GM12878 (cell line): Measurements from ENCODE around the gene CACNA2D3. TPM values are rescaled to one million over a fixed set of nuclear protein-coding genes. Genes with fewer than 3 reads are reported as not detected.

Experiments
- ATAC-seq: fragments of 200-7000 bp; cut with Tn5 transposase; 3 replicates; pipeline ENCODE4 v1.9.1; 2020; ENCODE audit warnings: mild to moderate bottlenecking, moderate library complexity
- BruUV-seq: library from RNA; stranded (reverse); fragments of 400-500 nt; replicated peaks from 2 replicates; lab custom pipeline; 2021; lab: Mats Ljungman, UMichigan
- CTCF ChIA-PET: fragments of 300-600 bp; sonication (Branson Sonifier 250); formaldehyde crosslinking; extraction: SDS; loops from one replicate; lab custom pipeline; 2021; ENCODE audit warnings: inconsistent platforms; lab: Yijun Ruan, JAX
- POLR2A ChIA-PET: fragments of 350-600 bp; formaldehyde crosslinking; extraction: SDS; loops from one replicate; lab custom pipeline; 2021; ENCODE audit warnings: inconsistent platforms; lab: Charles Lee
- RAD21 ChIA-PET: fragments of 300-600 bp; sonication (Branson Sonifier 250); formaldehyde crosslinking; loops from one replicate; lab custom pipeline; 2023; ENCODE audit warnings: antibody characterized with exemption; ENCODE audit not compliant: unreplicated experiment; lab: Charles Lee
- SMC1A ChIA-PET: fragments of 300-600 bp; sonication (Branson Sonifier 250); formaldehyde crosslinking; loops from one replicate; lab custom pipeline; 2023; ENCODE audit not compliant: unreplicated experiment, uncharacterized antibody; lab: Charles Lee
- DNase-seq: peaks from one replicate; pipeline ENCODE4 v3.0.0-alpha.2; 2011; ENCODE audit warnings: low read depth, low spot score
- FAIRE-seq: peaks from 3 replicates; lab custom pipeline; 2011; peaks lifted over from hg19 to GRCh38; lab: Jason Lieb, UNC
- H2AFZ ChIP-seq: 2 replicates; pipeline ENCODE4 v1.6.0; 2011; ENCODE audit warnings: low read depth, low read length, control low read depth; ENCODE audit not compliant: control insufficient read depth
- H3K27ac ChIP-seq: 2 replicates; pipeline ENCODE4 v1.5.1; 2011; ENCODE audit warnings: control low read depth; ENCODE audit not compliant: control insufficient read depth, insufficient read depth
- H3K27me3 ChIP-seq, 2 experiments: replicated peaks in 1 of 2; 2 replicates each; pipeline versions ENCODE4 v1.6.0 to v1.6.1; 2011; ENCODE audit warnings: low read length in 1 of 2; ENCODE audit not compliant: control insufficient read depth in 2 of 2, insufficient read depth in 2 of 2
- H3K36me3 ChIP-seq, 2 experiments: 2 replicates each; pipeline ENCODE4 v1.5.1; 2011; ENCODE audit warnings: low read length in 1 of 2; ENCODE audit not compliant: control insufficient read depth in 2 of 2, insufficient read depth in 2 of 2
- H3K4me1 ChIP-seq: 2 replicates; pipeline ENCODE4 v1.6.1; 2011; ENCODE audit warnings: mild to moderate bottlenecking, low read length, moderate library complexity, mixed read lengths; ENCODE audit not compliant: control insufficient read depth, insufficient read depth
- H3K4me2 ChIP-seq: 2 replicates; pipeline ENCODE4 v1.6.0; 2011; ENCODE audit warnings: control low read depth; ENCODE audit not compliant: control insufficient read depth, insufficient read depth
- H3K4me3 ChIP-seq: fragments of 200-600 bp; sonication (generic); 2 replicates; pipeline ENCODE4 v1.5.1; 2016
- H3K79me2 ChIP-seq: 2 replicates; pipeline ENCODE4 v1.6.0; 2011; ENCODE audit warnings: low read length; ENCODE audit not compliant: control insufficient read depth, insufficient read depth
- H3K9ac ChIP-seq: 2 replicates; pipeline ENCODE4 v1.8.0; 2011; ENCODE audit warnings: low read length, control low read depth, mixed read lengths; ENCODE audit not compliant: control insufficient read depth, insufficient read depth
- H3K9me3 ChIP-seq: replicated peaks from 3 replicates; pipeline ENCODE4 v1.5.1; 2011; ENCODE audit warnings: mild to moderate bottlenecking, low read length; ENCODE audit not compliant: control insufficient read depth, insufficient read depth
- H4K20me1 ChIP-seq: 2 replicates; pipeline ENCODE4 v1.6.0; 2011; ENCODE audit not compliant: control insufficient read depth, insufficient read depth
- GATAD2B ChIP-seq: fragments of 450-650 bp; conservative IDR thresholded peaks from 2 replicates; pipeline ENCODE4 v1.6.1; 2017; ENCODE audit warnings: low read depth, mild to moderate bottlenecking, moderate library complexity
- IRF3 ChIP-seq: fragments of 450-650 bp; IDR thresholded peaks from 2 replicates; pipeline ENCODE4 v1.6.1; 2014; ENCODE audit warnings: mild to moderate bottlenecking
- JUND ChIP-seq: IDR thresholded peaks from 2 replicates; pipeline ENCODE4 v1.6.1; 2012; ENCODE audit warnings: low read depth, mild to moderate bottlenecking, low read length, improper control_type of control experiment, moderate library complexity
- PML ChIP-seq: IDR thresholded peaks from 2 replicates; pipeline ENCODE4 v1.6.1; 2012; ENCODE audit warnings: low read length, inconsistent platforms
- RCOR1 ChIP-seq: conservative IDR thresholded peaks from 2 replicates; pipeline ENCODE4 v1.6.1; 2012; ENCODE audit warnings: low read depth, low read length, improper control_type of control experiment
- SIX5 ChIP-seq: IDR thresholded peaks from 2 replicates; pipeline ENCODE4 v1.6.1; 2011; ENCODE audit warnings: mild to moderate bottlenecking, low read depth, low read length, moderate library complexity; ENCODE audit not compliant: severe bottlenecking
- ZNF207 ChIP-seq: fragments of 450-650 bp; IDR thresholded peaks from 2 replicates; pipeline ENCODE4 v1.6.1; 2014; ENCODE audit warnings: antibody characterized with exemption, mild to moderate bottlenecking, borderline replicate concordance
- WGBS: methylation state at CpG from one replicate; pipeline ENCODE4 v1.1.6; 2016; ENCODE audit warnings: low lambda C conversion rate; ENCODE audit not compliant: insufficient replicate concordance, insufficient coverage; ENCODE audit errors: missing lambda C conversion rate; 5-methylcytosine and 5-hydroxymethylcytosine counted together
- in situ Hi-C: fragments of 300-500 bp; cut with MboI; formaldehyde crosslinking; loops from 9 replicates; pipeline ENCODE4 v1.14.3; 2018; ENCODE audit warnings: mixed read lengths
- intact Hi-C: fragments of 100-400 bp; cut with micrococcal nuclease; formaldehyde crosslinking; loops from one replicate; pipeline ENCODE4 v1.14.2; 2022; ENCODE audit not compliant: unreplicated experiment
- polyA plus RNA-seq, 11 experiments: library from polyadenylated mRNA; depleted of rRNA in 4 of 11; unstranded in 6 of 11; stranded (reverse) in 5 of 11; fragments of >200 nt; fragmentation: Nextera tagmentation in 4 of 11; fragmentation: Illumina TruSeq in 1 of 11; extraction: Ambion mirVana in 4 of 11; extraction: Trizol in 1 of 11; gene quantifications; 1 replicate in 1 of 11; 2 replicates in 10 of 11; pipeline versions ENCODE4 v1.2.1 to v1.2.3, GENCODE V29; 2011 to 2016; ENCODE audit warnings: inconsistent platforms in 2 of 11, missing spikeins in 2 of 11, low read depth in 1 of 11
- total RNA-seq, 4 experiments: library from RNA; depleted of rRNA in 3 of 4; stranded (reverse); fragments of >200 nt in 3 of 4; fragmentation: Illumina TruSeq in 1 of 4; extraction: Trizol in 1 of 4; gene quantifications; 2 replicates each; pipeline versions ENCODE4 v1.2.1 to v1.2.3, GENCODE V29; 2013 to 2021
- TF ChIP-seq, protein P1 (sequence below): fragments of 450-650 bp; formaldehyde crosslinking; IDR thresholded peaks from 2 replicates; pipeline ENCODE4 v1.4.0; 2022; ENCODE audit warnings: mild to moderate bottlenecking, moderate library complexity
- TF ChIP-seq, protein P2 (sequence below): fragments of 450-650 bp; IDR thresholded peaks from 2 replicates; pipeline ENCODE4 v1.6.1; 2016; ENCODE audit warnings: mild to moderate bottlenecking, moderate library complexity, borderline replicate concordance

Gene CACNA2D3
- total and polyA plus RNA-seq, 10 of the 15 experiments (the other 5 are each of a cell fraction or from before 2014, with no cell fraction given): not detected

DNA sequence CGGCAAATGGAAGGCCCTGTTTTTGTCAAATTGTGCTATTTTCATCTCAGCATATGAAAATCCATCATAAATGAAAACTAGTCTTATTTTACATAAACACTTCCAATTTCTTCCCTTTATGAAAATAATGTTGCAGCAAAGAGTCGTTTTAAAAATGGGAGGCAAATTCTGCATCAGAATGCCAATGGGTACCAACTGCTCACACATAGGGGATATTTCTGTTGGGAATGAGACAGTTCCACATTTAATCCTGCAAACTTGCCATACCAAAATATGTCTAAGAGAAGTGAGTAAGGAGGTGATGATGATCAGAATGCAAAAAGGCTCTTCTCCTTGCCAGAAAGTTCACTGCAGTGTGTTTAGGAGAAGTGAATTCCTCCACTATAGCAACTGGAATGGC, 391.7 kb downstream of the CACNA2D3 start:
- Histone ChIP-seq H3K36me3 (no peaks in the 10 kb centered on the region), H3K79me2 (no peaks in the 10 kb centered on the region), H3K4me1 (no peaks in the 10 kb centered on the region), H3K4me2 (no peak overlapping the region), H3K9me3 (no peaks in the 10 kb centered on the region), H2AFZ (no peak overlapping the region), H3K9ac (no peak overlapping the region), H3K27me3 (no peaks in the 10 kb centered on the region), H3K4me3 (no peak overlapping the region), H4K20me1 (no peaks in the 10 kb centered on the region), H3K27ac (no peak overlapping the region)
- BruUV-seq: no TSS peak
- FAIRE-seq (no peak), DNase-seq (no peak), ATAC-seq (no peak)
- RAD21 ChIA-PET: no interaction called here
- intact Hi-C loops (no loop called here), in situ Hi-C loops (no loop called here)
- 39% methylated on average over 2 of the region's 2 CpGs for WGBS
- POLR2A ChIA-PET: no interaction called here
- CTCF ChIA-PET: no interaction called here
- TF ChIP-seq IRF3 (no peak), SIX5 (no peak), GATAD2B (no peak), PML (no peak), JUND (no peak), RCOR1 (no peak), ZNF207 (no peak)
- TF ChIP-seq, protein P1, sequence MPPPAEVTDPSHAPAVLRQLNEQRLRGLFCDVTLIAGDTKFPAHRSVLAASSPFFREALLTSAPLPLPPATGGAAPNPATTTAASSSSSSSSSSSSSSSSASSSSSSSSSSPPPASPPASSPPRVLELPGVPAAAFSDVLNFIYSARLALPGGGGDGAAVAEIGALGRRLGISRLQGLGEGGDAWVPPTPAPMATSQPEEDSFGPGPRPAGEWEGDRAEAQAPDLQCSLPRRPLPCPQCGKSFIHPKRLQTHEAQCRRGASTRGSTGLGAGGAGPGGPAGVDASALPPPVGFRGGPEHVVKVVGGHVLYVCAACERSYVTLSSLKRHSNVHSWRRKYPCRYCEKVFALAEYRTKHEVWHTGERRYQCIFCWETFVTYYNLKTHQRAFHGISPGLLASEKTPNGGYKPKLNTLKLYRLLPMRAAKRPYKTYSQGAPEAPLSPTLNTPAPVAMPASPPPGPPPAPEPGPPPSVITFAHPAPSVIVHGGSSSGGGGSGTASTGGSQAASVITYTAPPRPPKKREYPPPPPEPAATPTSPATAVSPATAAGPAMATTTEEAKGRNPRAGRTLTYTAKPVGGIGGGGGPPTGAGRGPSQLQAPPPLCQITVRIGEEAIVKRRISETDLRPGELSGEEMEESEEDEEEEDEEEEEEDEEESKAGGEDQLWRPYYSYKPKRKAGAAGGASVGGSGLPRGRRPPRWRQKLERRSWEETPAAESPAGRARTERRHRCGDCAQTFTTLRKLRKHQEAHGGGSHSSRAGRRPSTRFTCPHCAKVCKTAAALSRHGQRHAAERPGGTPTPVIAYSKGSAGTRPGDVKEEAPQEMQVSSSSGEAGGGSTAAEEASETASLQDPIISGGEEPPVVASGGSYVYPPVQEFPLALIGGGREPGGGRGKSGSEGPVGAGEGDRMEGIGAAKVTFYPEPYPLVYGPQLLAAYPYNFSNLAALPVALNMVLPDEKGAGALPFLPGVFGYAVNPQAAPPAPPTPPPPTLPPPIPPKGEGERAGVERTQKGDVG (CRISPR knock-in tag): no peak
- TF ChIP-seq, protein P2, sequence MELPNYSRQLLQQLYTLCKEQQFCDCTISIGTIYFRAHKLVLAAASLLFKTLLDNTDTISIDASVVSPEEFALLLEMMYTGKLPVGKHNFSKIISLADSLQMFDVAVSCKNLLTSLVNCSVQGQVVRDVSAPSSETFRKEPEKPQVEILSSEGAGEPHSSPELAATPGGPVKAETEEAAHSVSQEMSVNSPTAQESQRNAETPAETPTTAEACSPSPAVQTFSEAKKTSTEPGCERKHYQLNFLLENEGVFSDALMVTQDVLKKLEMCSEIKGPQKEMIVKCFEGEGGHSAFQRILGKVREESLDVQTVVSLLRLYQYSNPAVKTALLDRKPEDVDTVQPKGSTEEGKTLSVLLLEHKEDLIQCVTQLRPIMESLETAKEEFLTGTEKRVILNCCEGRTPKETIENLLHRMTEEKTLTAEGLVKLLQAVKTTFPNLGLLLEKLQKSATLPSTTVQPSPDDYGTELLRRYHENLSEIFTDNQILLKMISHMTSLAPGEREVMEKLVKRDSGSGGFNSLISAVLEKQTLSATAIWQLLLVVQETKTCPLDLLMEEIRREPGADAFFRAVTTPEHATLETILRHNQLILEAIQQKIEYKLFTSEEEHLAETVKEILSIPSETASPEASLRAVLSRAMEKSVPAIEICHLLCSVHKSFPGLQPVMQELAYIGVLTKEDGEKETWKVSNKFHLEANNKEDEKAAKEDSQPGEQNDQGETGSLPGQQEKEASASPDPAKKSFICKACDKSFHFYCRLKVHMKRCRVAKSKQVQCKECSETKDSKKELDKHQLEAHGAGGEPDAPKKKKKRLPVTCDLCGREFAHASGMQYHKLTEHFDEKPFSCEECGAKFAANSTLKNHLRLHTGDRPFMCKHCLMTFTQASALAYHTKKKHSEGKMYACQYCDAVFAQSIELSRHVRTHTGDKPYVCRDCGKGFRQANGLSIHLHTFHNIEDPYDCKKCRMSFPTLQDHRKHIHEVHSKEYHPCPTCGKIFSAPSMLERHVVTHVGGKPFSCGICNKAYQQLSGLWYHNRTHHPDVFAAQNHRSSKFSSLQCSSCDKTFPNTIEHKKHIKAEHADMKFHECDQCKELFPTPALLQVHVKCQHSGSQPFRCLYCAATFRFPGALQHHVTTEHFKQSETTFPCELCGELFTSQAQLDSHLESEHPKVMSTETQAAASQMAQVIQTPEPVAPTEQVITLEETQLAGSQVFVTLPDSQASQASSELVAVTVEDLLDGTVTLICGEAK: no peak
- SMC1A ChIA-PET: no interaction called here
